Measurements from ENCODE around the gene CTNND1. TPM values are rescaled to one million over a fixed set of nuclear protein-coding genes. Genes with fewer than 3 reads are reported as not detected.

Gene CTNND1
- total RNA-seq, 1 donor from 2014 or later: 179 TPM

DNA sequence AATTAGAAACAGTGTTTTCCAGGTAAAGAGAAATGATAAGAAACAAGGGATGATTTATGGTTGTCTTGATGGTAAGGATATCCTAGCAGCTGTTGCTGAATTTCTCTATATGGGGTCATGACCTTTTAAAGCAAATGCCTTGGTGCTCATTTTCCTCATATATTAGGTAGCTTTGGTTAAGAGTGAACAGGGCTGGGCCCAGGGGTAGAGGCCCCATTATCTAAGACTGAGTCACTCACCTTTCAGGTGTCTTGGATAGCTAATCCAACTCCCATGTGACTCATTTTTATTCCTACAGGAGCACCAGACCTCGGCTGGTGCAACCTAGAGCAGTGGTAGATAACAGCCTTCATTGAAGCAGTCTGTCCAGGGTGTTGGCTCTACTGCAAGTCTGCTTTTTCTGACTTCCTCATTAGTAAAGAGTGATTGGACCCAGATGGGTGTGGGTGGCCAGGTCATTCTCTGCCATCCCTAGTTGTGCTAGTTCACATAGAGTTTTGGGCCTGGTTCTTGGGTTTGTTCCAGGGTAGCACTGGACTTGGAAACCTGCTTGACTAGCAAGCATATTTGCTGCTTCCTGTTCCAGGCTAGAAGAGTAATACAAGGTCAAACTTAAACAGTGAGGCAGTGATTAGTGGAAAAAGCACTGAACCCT, 37.4 kb downstream of the CTNND1 start:
- Histone ChIP-seq H3K27me3 (no peaks in the 10 kb centered on the region), H3K4me1 (peaks cover 51% of the 10 kb centered on the region), H3K36me3 (peaks cover 0 to 65% of the 10 kb centered on the region in 2 donors), H3K4me3 (no peak overlapping the region), H3K27ac (peak overlapping the region; percentile 59), H3K9me3 (no peaks in the 10 kb centered on the region)
- intact Hi-C loops (cut with DNase I): loop anchor here (10.0 kb wide), 1 partner anchor 54 kb away; the partner anchor contains the start of gene SELENOH
- DNase-seq (ENCODE audit: extremely low spot score in 2 of 2): no peak
- TF ChIP-seq POLR2AphosphoS5 (IDR thresholded peaks at IDR 0.05; ENCODE audit: insufficient read depth in 1 of 2, low read depth in 1 of 2): peak in 1 of 2 donors; percentile 86
- TF ChIP-seq POLR2A (IDR thresholded peaks at IDR 0.05): no peak

DNA sequence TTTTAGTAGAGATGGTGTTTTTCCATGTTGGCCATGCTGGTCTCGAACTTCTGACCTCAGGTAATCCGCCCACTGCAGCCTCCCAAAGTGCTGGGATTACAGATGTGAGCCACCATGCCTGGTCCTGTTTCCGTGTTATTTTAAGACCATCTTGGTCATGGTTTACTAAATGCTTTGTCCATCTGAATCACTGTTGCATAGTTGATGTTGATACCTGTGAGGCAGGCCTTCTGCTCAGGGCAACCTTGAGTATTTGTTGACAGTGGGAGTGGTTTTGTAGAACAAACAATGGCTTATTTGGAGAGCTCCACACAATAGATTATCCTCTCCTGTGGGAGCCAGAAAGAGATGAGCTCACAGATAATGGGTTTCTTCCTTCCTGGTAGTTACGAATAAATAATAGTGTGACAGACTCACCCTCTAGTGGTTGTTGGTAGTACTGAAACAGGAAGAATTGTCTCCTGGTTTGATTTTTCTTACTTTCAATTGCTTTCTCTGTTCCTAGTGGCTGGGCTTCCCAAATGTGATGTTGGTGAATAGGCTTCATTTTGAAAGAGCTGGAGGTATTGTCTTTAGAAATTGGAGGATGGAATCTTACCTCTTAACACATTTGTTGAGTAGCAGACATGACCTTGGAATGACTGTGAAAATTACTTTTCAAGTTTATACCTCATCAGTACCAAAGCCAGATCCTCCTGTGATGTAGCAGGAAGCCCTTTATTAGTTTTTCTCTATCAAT, 39.0 kb downstream of the CTNND1 start:
- intact Hi-C loops (cut with DNase I): no loop called here
- no peaks in the 10 kb centered on the region for H3K27me3 ChIP-seq
- H3K4me1 ChIP-seq: peaks cover 41% of the 10 kb centered on the region
- peaks cover 0 to 68% of the 10 kb centered on the region in 2 donors for H3K36me3 ChIP-seq
- TF ChIP-seq POLR2AphosphoS5 (IDR thresholded peaks at IDR 0.05; ENCODE audit: insufficient read depth in 1 of 2, low read depth in 1 of 2): peak in 1 of 2 donors; percentile 76
- peak; percentile 47 to 91 (median 63) for TF ChIP-seq CTCF (IDR thresholded peaks at IDR 0.05)
- TF ChIP-seq POLR2A (IDR thresholded peaks at IDR 0.05): no peak
- DNase-seq (ENCODE audit: extremely low spot score in 2 of 2): no peak
- no peak overlapping the region for H3K4me3 ChIP-seq
- H3K27ac ChIP-seq: peak overlapping the region; percentile 47
- H3K9me3 ChIP-seq: no peaks in the 10 kb centered on the region

DNA sequence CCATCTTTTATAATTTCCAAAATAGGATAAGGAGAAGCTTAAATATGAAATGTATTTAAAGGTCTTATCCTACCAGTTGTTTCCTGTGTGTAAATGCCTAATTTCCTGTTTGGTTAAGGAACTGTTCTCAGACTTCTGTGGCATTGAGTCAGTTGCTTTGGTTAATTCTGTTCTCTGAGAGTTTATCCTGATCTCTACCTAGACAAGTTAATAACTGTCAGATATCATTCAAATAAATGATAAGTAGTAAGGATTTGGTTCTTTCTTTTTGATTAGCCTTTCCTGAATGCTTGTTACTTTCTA, 39.5 kb downstream of the CTNND1 start:
- no peak for DNase-seq (ENCODE audit: extremely low spot score in 2 of 2)
- no peak overlapping the region for H3K4me3 ChIP-seq
- intact Hi-C loops (cut with DNase I): no loop called here
- H3K27ac ChIP-seq: no peak overlapping the region
- no peaks in the 10 kb centered on the region for H3K27me3 ChIP-seq
- peaks cover 0 to 68% of the 10 kb centered on the region in 2 donors for H3K36me3 ChIP-seq
- H3K9me3 ChIP-seq: no peaks in the 10 kb centered on the region
- TF ChIP-seq POLR2A (IDR thresholded peaks at IDR 0.05) (no peak), CTCF (IDR thresholded peaks at IDR 0.05) (no peak), POLR2AphosphoS5 (IDR thresholded peaks at IDR 0.05; ENCODE audit: insufficient read depth in 1 of 2, low read depth in 1 of 2) (no peak)
- H3K4me1 ChIP-seq: peaks cover 41% of the 10 kb centered on the region

GRCh38 chr11:57802411-57802810, 40.8 kb downstream of the CTNND1 start:
- DNase-seq (ENCODE audit: extremely low spot score in 2 of 2): no peak
- TF ChIP-seq POLR2A (IDR thresholded peaks at IDR 0.05) (no peak), POLR2AphosphoS5 (IDR thresholded peaks at IDR 0.05; ENCODE audit: insufficient read depth in 1 of 2, low read depth in 1 of 2) (no peak)
- Histone ChIP-seq H3K27ac (no peak overlapping the region), H3K27me3 (no peaks in the 10 kb centered on the region), H3K4me3 (no peak overlapping the region), H3K9me3 (no peaks in the 10 kb centered on the region), H3K36me3 (peaks cover 0 to 69% of the 10 kb centered on the region in 2 donors), H3K4me1 (peaks cover 41% of the 10 kb centered on the region)
- intact Hi-C loops (cut with DNase I): no loop called here

DNA sequence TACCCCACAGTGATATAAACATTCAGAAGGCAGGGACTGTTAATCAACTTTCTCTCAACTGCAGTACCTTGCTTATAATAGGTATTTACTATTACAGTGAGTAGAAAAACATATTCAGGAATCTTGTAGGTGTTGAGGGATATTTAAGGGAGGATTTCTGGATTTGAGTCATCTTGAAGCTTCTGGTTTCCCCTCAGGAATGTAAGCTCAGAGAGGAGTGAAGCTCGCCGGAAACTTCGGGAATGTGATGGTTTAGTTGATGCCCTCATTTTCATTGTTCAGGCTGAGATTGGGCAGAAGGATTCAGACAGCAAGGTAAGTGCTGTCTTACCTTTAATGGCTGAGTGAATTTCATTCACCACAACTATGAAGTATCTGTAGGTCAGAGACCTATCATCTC, 42.9 kb downstream of the CTNND1 start:
- no peak for DNase-seq (ENCODE audit: extremely low spot score in 2 of 2)
- H3K36me3 ChIP-seq: peaks cover 0 to 79% of the 10 kb centered on the region in 2 donors
- H3K4me3 ChIP-seq: no peak overlapping the region
- no peaks in the 10 kb centered on the region for H3K27me3 ChIP-seq
- intact Hi-C loops (cut with DNase I): no loop called here
- H3K27ac ChIP-seq: no peak overlapping the region
- H3K4me1 ChIP-seq: peaks cover 24% of the 10 kb centered on the region
- TF ChIP-seq CTCF (IDR thresholded peaks at IDR 0.05) (no peak), POLR2A (IDR thresholded peaks at IDR 0.05) (no peak), POLR2AphosphoS5 (IDR thresholded peaks at IDR 0.05; ENCODE audit: insufficient read depth in 1 of 2, low read depth in 1 of 2) (no peak)
- no peaks in the 10 kb centered on the region for H3K9me3 ChIP-seq

DNA sequence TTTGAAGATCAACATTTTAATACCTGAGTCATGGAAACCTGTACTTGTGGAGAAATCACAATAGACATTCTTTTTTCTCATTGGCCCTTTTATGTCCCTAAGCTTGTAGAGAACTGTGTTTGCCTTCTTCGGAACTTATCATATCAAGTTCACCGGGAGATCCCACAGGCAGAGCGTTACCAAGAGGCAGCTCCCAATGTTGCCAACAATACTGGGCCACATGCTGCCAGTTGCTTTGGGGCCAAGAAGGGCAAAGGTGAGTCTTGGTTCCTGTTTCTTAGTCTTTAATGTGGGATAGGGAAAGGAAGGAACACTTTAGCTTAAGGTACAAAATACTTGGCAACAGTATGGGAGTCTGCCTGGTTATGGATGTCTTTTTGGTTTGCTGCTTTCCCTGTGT, 44.2 kb downstream of the CTNND1 start:
- no peaks in the 10 kb centered on the region for H3K27me3 ChIP-seq
- peaks cover 0 to 92% of the 10 kb centered on the region in 2 donors for H3K36me3 ChIP-seq
- DNase-seq (ENCODE audit: extremely low spot score in 2 of 2): no peak
- intact Hi-C loops (cut with DNase I): no loop called here
- H3K4me1 ChIP-seq: peaks cover 11% of the 10 kb centered on the region
- TF ChIP-seq CTCF (IDR thresholded peaks at IDR 0.05) (no peak), POLR2AphosphoS5 (IDR thresholded peaks at IDR 0.05; ENCODE audit: insufficient read depth in 1 of 2, low read depth in 1 of 2) (no peak), POLR2A (IDR thresholded peaks at IDR 0.05) (no peak)
- no peaks in the 10 kb centered on the region for H3K9me3 ChIP-seq
- H3K4me3 ChIP-seq: no peak overlapping the region
- no peak overlapping the region for H3K27ac ChIP-seq
